ENCODE measurements around the gene SUCLA2.

DNA sequence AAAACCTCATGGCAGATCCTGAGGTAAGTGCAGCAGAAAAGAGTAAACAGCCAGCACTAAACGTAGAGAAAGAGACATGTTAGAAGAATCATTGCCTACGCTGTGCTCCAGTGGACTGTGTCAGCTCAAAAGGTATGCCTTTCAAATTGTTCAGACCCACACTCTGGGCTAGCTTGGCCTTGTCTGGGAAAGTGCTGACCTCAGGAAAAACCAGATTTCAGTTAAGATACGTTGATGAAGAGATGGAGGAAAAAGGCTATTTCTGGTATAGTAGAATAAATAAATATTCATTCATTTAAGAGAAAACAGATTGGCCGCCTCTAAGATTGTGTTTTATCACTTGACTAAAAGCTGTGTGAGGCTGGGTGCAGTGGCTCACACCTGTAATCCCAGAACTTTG lies 9.6 kb upstream of the SUCLA2 start:
- TF ChIP-seq, protein P1, sequence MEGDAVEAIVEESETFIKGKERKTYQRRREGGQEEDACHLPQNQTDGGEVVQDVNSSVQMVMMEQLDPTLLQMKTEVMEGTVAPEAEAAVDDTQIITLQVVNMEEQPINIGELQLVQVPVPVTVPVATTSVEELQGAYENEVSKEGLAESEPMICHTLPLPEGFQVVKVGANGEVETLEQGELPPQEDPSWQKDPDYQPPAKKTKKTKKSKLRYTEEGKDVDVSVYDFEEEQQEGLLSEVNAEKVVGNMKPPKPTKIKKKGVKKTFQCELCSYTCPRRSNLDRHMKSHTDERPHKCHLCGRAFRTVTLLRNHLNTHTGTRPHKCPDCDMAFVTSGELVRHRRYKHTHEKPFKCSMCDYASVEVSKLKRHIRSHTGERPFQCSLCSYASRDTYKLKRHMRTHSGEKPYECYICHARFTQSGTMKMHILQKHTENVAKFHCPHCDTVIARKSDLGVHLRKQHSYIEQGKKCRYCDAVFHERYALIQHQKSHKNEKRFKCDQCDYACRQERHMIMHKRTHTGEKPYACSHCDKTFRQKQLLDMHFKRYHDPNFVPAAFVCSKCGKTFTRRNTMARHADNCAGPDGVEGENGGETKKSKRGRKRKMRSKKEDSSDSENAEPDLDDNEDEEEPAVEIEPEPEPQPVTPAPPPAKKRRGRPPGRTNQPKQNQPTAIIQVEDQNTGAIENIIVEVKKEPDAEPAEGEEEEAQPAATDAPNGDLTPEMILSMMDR (IDR thresholded peaks at IDR 0.05), result no peak
- no peak for TF ChIP-seq EZH2 (IDR thresholded peaks at IDR 0.05; ENCODE audit: borderline replicate concordance, insufficient read depth, low read depth, low read length, poor library complexity, severe bottlenecking)
